H1 (cell line): ENCODE results near the gene GANC. TPM values are rescaled to one million over a fixed set of nuclear protein-coding genes. Genes with fewer than 3 reads are reported as not detected.

Experiments used
- CTCF ChIA-PET: fragments of 300-600 bp; sonication (Branson Sonifier 250); formaldehyde crosslinking; loops from one replicate; lab custom pipeline; 2021; ENCODE audit not compliant: partially characterized antibody; lab: Charles Lee
- POLR2A ChIA-PET: fragments of 300-600 bp; sonication (Branson Sonifier 250); formaldehyde crosslinking; loops from one replicate; lab custom pipeline; 2021; ENCODE audit warnings: inconsistent platforms; ENCODE audit not compliant: partially characterized antibody; lab: Charles Lee
- DNase-seq, 2 experiments: peaks; one replicate each; pipeline versions ENCODE4 v3.0.0 to v3.0.0-alpha.2; 2010 to 2022; ENCODE audit warnings: low spot score in 2 of 2, low read depth in 1 of 2, mixed read lengths in 1 of 2
- FAIRE-seq: peaks from 2 replicates; lab custom pipeline; 2011; peaks lifted over from hg19 to GRCh38; lab: Jason Lieb, UNC
- H2AFZ ChIP-seq: 2 replicates; pipeline ENCODE4 v1.8.1; 2012; ENCODE audit warnings: low read length, inconsistent platforms
- H2AK5ac ChIP-seq: 2 replicates; pipeline ENCODE4 v1.6.1; 2013; ENCODE audit warnings: low read depth, low read length
- H2BK120ac ChIP-seq: replicated peaks from 2 replicates; pipeline ENCODE3; 2013; ENCODE audit warnings: low read depth, low read length, inconsistent platforms
- H2BK12ac ChIP-seq: 2 replicates; pipeline ENCODE4 v1.6.1; 2013; ENCODE audit warnings: low read depth, low read length
- H2BK15ac ChIP-seq: 2 replicates; pipeline ENCODE4 v1.6.1; 2013; ENCODE audit warnings: low read length
- H2BK20ac ChIP-seq: 2 replicates; pipeline ENCODE4 v1.6.1; 2013; ENCODE audit warnings: low read length
- H2BK5ac ChIP-seq: 2 replicates; pipeline ENCODE4 v1.6.1; 2013; ENCODE audit warnings: low read depth, low read length
- H3K14ac ChIP-seq: 2 replicates; pipeline ENCODE4 v1.6.1; 2013; ENCODE audit warnings: inconsistent platforms; ENCODE audit not compliant: insufficient read length
- H3K18ac ChIP-seq: 2 replicates; pipeline ENCODE4 v1.6.1; 2013; ENCODE audit warnings: low read length; ENCODE audit errors: extremely low read depth
- H3K23ac ChIP-seq: 2 replicates; pipeline ENCODE4 v1.6.1; 2013; ENCODE audit warnings: inconsistent platforms; ENCODE audit not compliant: insufficient read length
- H3K23me2 ChIP-seq: 2 replicates; pipeline ENCODE4 v1.6.1; 2013; ENCODE audit warnings: low read depth, low read length
- H3K27ac ChIP-seq: 2 replicates; pipeline ENCODE4 v1.6.1; 2011; ENCODE audit warnings: low read depth, low read length, inconsistent platforms
- H3K27me3 ChIP-seq, 4 experiments: replicated peaks in 1 of 4; 1 replicate in 1 of 4; 2 replicates in 3 of 4; pipeline versions ENCODE4 v1.6.1 to v1.8.1; 2011 to 2013; ENCODE audit warnings: low read length in 3 of 4, mild to moderate bottlenecking in 3 of 4, inconsistent platforms in 2 of 4, mixed read lengths in 2 of 4, moderate library complexity in 1 of 4; ENCODE audit not compliant: control insufficient read depth in 3 of 4, insufficient read depth in 3 of 4; ENCODE audit errors: extremely low read depth in 1 of 4
- H3K36me3 ChIP-seq, 4 experiments: 2 replicates each; pipeline versions ENCODE4 v1.6.1 to v1.8.1; 2011 to 2013; ENCODE audit warnings: mild to moderate bottlenecking in 4 of 4, low read length in 3 of 4, moderate library complexity in 2 of 4, control low read depth in 1 of 4, inconsistent platforms in 1 of 4; ENCODE audit not compliant: insufficient read depth in 4 of 4, control insufficient read depth in 2 of 4
- H3K4ac ChIP-seq: replicated peaks from 2 replicates; pipeline ENCODE3; 2013; ENCODE audit warnings: low read length, low read depth, mixed read lengths, inconsistent platforms; ENCODE audit not compliant: insufficient read length
- H3K4me1 ChIP-seq, 4 experiments: replicated peaks in 1 of 4; 1 replicate in 1 of 4; 2 replicates in 3 of 4; pipeline versions ENCODE4 v1.6.1 to v1.8.1; 2011 to 2013; ENCODE audit warnings: low read length in 3 of 4, inconsistent platforms in 2 of 4, mixed read lengths in 1 of 4; ENCODE audit not compliant: insufficient read depth in 4 of 4, control insufficient read depth in 3 of 4
- H3K4me2 ChIP-seq, 2 experiments: 2 replicates each; pipeline versions ENCODE4 v1.6.1 to v1.8.1; 2011 to 2013; ENCODE audit warnings: low read depth in 2 of 2, low read length in 2 of 2, control low read depth in 1 of 2, inconsistent platforms in 1 of 2, mild to moderate bottlenecking in 1 of 2; ENCODE audit not compliant: insufficient read depth in 1 of 2
- H3K4me3 ChIP-seq, 4 experiments: fragments of 200-600, 300-600 bp in 1 of 4; sonication (generic), shearing (Covaris generic), sonication (Bioruptor Twin) in 1 of 4; 2 replicates each; pipeline versions ENCODE4 v1.5.1 to v1.8.1; 2011 to 2016; ENCODE audit warnings: low read length in 4 of 4, low read depth in 3 of 4, control low read depth in 2 of 4, inconsistent platforms in 2 of 4, mild to moderate bottlenecking in 2 of 4, mixed read lengths in 1 of 4, moderate library complexity in 1 of 4; ENCODE audit not compliant: insufficient read depth in 2 of 4; ENCODE audit errors: extremely low read depth in 1 of 4
- H3K56ac ChIP-seq: replicated peaks from 2 replicates; pipeline ENCODE3; 2013; ENCODE audit warnings: low read depth, mild to moderate bottlenecking, mixed read lengths, low read length, inconsistent platforms; ENCODE audit not compliant: insufficient read length
- H3K79me1 ChIP-seq: 2 replicates; pipeline ENCODE4 v1.6.1; 2013; ENCODE audit warnings: low read depth, low read length, control low read depth
- H3K79me2 ChIP-seq, 2 experiments: 2 replicates each; pipeline versions ENCODE4 v1.6.1 to v1.8.1; 2012 to 2013; ENCODE audit warnings: low read length in 2 of 2, mild to moderate bottlenecking in 2 of 2, inconsistent platforms in 1 of 2; ENCODE audit not compliant: insufficient read depth in 2 of 2, control insufficient read depth in 1 of 2
- H3K9ac ChIP-seq, 4 experiments: replicated peaks in 1 of 4; 1 replicate in 1 of 4; 2 replicates in 3 of 4; pipeline versions ENCODE4 v1.6.1 to v1.8.1; 2011 to 2013; ENCODE audit warnings: low read depth in 3 of 4, low read length in 3 of 4, control low read depth in 2 of 4, mild to moderate bottlenecking in 2 of 4, moderate library complexity in 2 of 4, inconsistent platforms in 1 of 4; ENCODE audit errors: extremely low read depth in 1 of 4
- H3K9me3 ChIP-seq, 2 experiments: 2 replicates each; pipeline versions ENCODE4 v1.6.1 to v1.8.1; 2012 to 2013; ENCODE audit warnings: mild to moderate bottlenecking in 2 of 2, moderate library complexity in 2 of 2, control low read depth in 1 of 2, inconsistent platforms in 1 of 2, low read depth in 1 of 2, low read length in 1 of 2, mixed read lengths in 1 of 2; ENCODE audit not compliant: insufficient read depth in 2 of 2
- H4K20me1 ChIP-seq, 2 experiments: replicated peaks in 1 of 2; 2 replicates each; pipeline versions ENCODE3 to v1.8.1; 2011 to 2013; ENCODE audit warnings: inconsistent platforms in 2 of 2, low read length in 2 of 2, mild to moderate bottlenecking in 1 of 2; ENCODE audit not compliant: insufficient read depth in 2 of 2, control insufficient read depth in 1 of 2
- H4K5ac ChIP-seq: 2 replicates; pipeline ENCODE4 v1.6.1; 2013; ENCODE audit warnings: low read length, low read depth, mixed read lengths, inconsistent platforms; ENCODE audit not compliant: insufficient read length
- H4K8ac ChIP-seq: 2 replicates; pipeline ENCODE4 v1.8.0; 2013; ENCODE audit warnings: mild to moderate bottlenecking, moderate library complexity, low read length, inconsistent platforms; ENCODE audit not compliant: insufficient read depth; ENCODE audit errors: extremely low read depth
- H4K91ac ChIP-seq: replicated peaks from 2 replicates; pipeline ENCODE3; 2013; ENCODE audit warnings: low read length, mixed read lengths, inconsistent platforms; ENCODE audit not compliant: insufficient read length
- CBX5 ChIP-seq: fragments of 300-800, 300-1000 bp; sonication (generic); IDR thresholded peaks from 2 replicates; pipeline ENCODE4 v1.7.1; 2016; ENCODE audit warnings: antibody characterized with exemption, low read length, low read depth
- CREB1 ChIP-seq: IDR thresholded peaks from 2 replicates; pipeline ENCODE4 v1.6.1; 2012; ENCODE audit warnings: inconsistent platforms
- SIRT6 ChIP-seq: IDR thresholded peaks from one replicate; pipeline ENCODE4 v1.7.1; 2012; ENCODE audit warnings: low read length, inconsistent platforms
- USF2 ChIP-seq: IDR thresholded peaks from 2 replicates; pipeline ENCODE4 v1.6.1; 2011; ENCODE audit warnings: low read length, improper control_type of control experiment
- polyA plus RNA-seq, 7 experiments: library from polyadenylated mRNA; depleted of rRNA in 3 of 7; stranded (reverse) in 5 of 7; unstranded in 2 of 7; fragments of >200 nt in 5 of 7; fragments of 200-250 nt in 2 of 7; gene quantifications; 1 replicate in 5 of 7; 2 replicates in 1 of 7; 4 replicates in 1 of 7; pipeline versions ENCODE4 v1.2.1 to v1.2.3, GENCODE V29; 2011 to 2013; ENCODE audit warnings: missing spikeins in 2 of 7, mixed read lengths in 2 of 7
- total RNA-seq: library from RNA; stranded (reverse); fragmentation: NEBNext Ultra II Directional; extraction: Animal tissue kit (Norgen Biotek cat#: 25700); gene quantifications from 2 replicates; pipeline ENCODE4 v1.2.1, GENCODE V29; 2021

GANC gene
- total and polyA plus RNA-seq, 2 of the 8 experiments (the other 6 are each of a cell fraction or from before 2014, with no cell fraction given) = 6.8 to 14.4 TPM

GRCh38 chr15:42267286-42267685 is 5.7 kb upstream of the GANC start:
- H3K27me3 ChIP-seq = no peaks in the 10 kb centered on the region
- H3K4me2 ChIP-seq = no peak overlapping the region
- H4K8ac ChIP-seq = no peak overlapping the region
- DNase-seq = no peak
- no peak overlapping the region for H2BK20ac ChIP-seq
- H3K18ac ChIP-seq = no peak overlapping the region
- peaks cover 0 to 53% (median 28%) of the 10 kb centered on the region in 4 experiments for H3K36me3 ChIP-seq
- H3K9ac ChIP-seq = no peak overlapping the region
- TF ChIP-seq CBX5 (no peak), USF2 (no peak), SIRT6 (no peak), CREB1 (no peak)
- POLR2A ChIA-PET = no interaction called here
- H4K5ac ChIP-seq = no peak overlapping the region
- no peak overlapping the region for H2AFZ ChIP-seq
- no peak overlapping the region for H3K27ac ChIP-seq
- no peak overlapping the region for H2BK120ac ChIP-seq
- H2BK5ac ChIP-seq = no peak overlapping the region
- peaks cover 5 to 40% of the 10 kb centered on the region in 2 experiments for H3K79me2 ChIP-seq
- no peak overlapping the region for H2BK12ac ChIP-seq
- no peak overlapping the region for H4K91ac ChIP-seq
- H3K23ac ChIP-seq = no peak overlapping the region
- no peaks in the 10 kb centered on the region for H3K4me1 ChIP-seq
- no peaks in the 10 kb centered on the region for H3K23me2 ChIP-seq
- no peak overlapping the region for H3K4ac ChIP-seq
- FAIRE-seq = no peak
- no peak overlapping the region for H2AK5ac ChIP-seq
- no peak overlapping the region for H3K14ac ChIP-seq
- H3K56ac ChIP-seq = no peak overlapping the region
- no peak overlapping the region for H2BK15ac ChIP-seq
- no peaks in the 10 kb centered on the region for H3K9me3 ChIP-seq
- peaks cover 0 to 1% of the 10 kb centered on the region in 2 experiments for H4K20me1 ChIP-seq
- CTCF ChIA-PET = no interaction called here
- no peak overlapping the region for H3K4me3 ChIP-seq
- no peaks in the 10 kb centered on the region; the same call in 1 of the 2 replicates for H3K79me1 ChIP-seq
